HEK293 (cell line): ENCODE measurements around the gene NCKAP5.

Source experiments
- CTCF ChIP-seq: fragments of 450-650 bp; formaldehyde crosslinking; IDR thresholded peaks from 2 replicates; pipeline ENCODE4 v1.5.1; 2016; ENCODE audit warnings: missing biosample characterization, missing genetic modification characterization
- ZBTB26 ChIP-seq: fragments of 450-650 bp; formaldehyde crosslinking; optimal IDR thresholded peaks from 2 replicates; pipeline ENCODE3; 2016; ENCODE audit warnings: missing biosample characterization, mild to moderate bottlenecking, missing genetic modification characterization
- ZNF133 ChIP-seq: fragments of 450-650 bp; formaldehyde crosslinking; IDR thresholded peaks from 2 replicates; pipeline ENCODE4 v1.5.1; 2016; ENCODE audit warnings: missing biosample characterization, missing genetic modification characterization
- ZNF324 ChIP-seq: fragments of 450-650 bp; formaldehyde crosslinking; IDR thresholded peaks from 2 replicates; pipeline ENCODE4 v1.5.1; 2016; ENCODE audit warnings: missing biosample characterization, missing genetic modification characterization
- ZNF404 ChIP-seq: fragments of 450-650 bp; formaldehyde crosslinking; IDR thresholded peaks from 2 replicates; pipeline ENCODE4 v1.5.1; 2017; ENCODE audit warnings: missing biosample characterization, missing genetic modification characterization
- ZNF596 ChIP-seq: fragments of 450-650 bp; IDR thresholded peaks from 2 replicates; pipeline ENCODE4 v1.5.0; 2018; ENCODE audit warnings: missing biosample characterization, mild to moderate bottlenecking, missing genetic modification characterization, moderate library complexity

GRCh38 chr2:133456971-133457370, 111.3 kb downstream of the NCKAP5 start:
- TF ChIP-seq CTCF (tag by site-specific recombination) (no peak), ZNF324 (tag by site-specific recombination) (no peak), ZBTB26 (no peak), ZNF596 (tag by site-specific recombination) (no peak), ZNF133 (tag by site-specific recombination) (no peak), ZNF404 (tag by site-specific recombination) (no peak)
